Trophoblast cell (in vitro differentiated cells and primary cell): Measurements from ENCODE around the gene KRTAP2-4.

Experiments used
- DNase-seq, 2 donors: peaks; one replicate each; pipeline ENCODE4 v3.0.0-alpha.2; 2016
- H2AFZ ChIP-seq: 2 replicates; pipeline ENCODE4 v1.6.1; 2013; ENCODE audit warnings: low read length, moderate library complexity, mild to moderate bottlenecking; ENCODE audit not compliant: insufficient read depth, poor library complexity
- H2AK5ac ChIP-seq: 2 replicates; pipeline ENCODE4 v1.6.1; 2013; ENCODE audit warnings: mild to moderate bottlenecking, low read length
- H2BK120ac ChIP-seq: 2 replicates; pipeline ENCODE4 v1.6.1; 2013; ENCODE audit warnings: low read length, mild to moderate bottlenecking, moderate library complexity; ENCODE audit not compliant: insufficient read depth, poor library complexity
- H2BK12ac ChIP-seq: 2 replicates; pipeline ENCODE4 v1.6.1; 2013; ENCODE audit warnings: mild to moderate bottlenecking, low read length, moderate library complexity
- H2BK5ac ChIP-seq: 2 replicates; pipeline ENCODE4 v1.6.1; 2013; ENCODE audit warnings: low read length, low read depth, moderate library complexity, mild to moderate bottlenecking; ENCODE audit not compliant: poor library complexity
- H3K14ac ChIP-seq: 2 replicates; pipeline ENCODE4 v1.6.1; 2013; ENCODE audit warnings: mild to moderate bottlenecking, low read length
- H3K18ac ChIP-seq: 2 replicates; pipeline ENCODE4 v1.6.1; 2013; ENCODE audit warnings: mild to moderate bottlenecking, low read length
- H3K23ac ChIP-seq: 2 replicates; pipeline ENCODE4 v1.6.1; 2013; ENCODE audit warnings: low read length
- H3K27ac ChIP-seq: 2 replicates; pipeline ENCODE4 v1.5.1; 2013; ENCODE audit warnings: low read depth, mild to moderate bottlenecking, inconsistent platforms, low read length, moderate library complexity
- H3K27me3 ChIP-seq: 2 replicates; pipeline ENCODE4 v1.6.1; 2013; ENCODE audit warnings: inconsistent platforms, mild to moderate bottlenecking, low read length, moderate library complexity; ENCODE audit not compliant: insufficient read depth
- H3K36me3 ChIP-seq, 2 experiments: 1 replicate in 1 of 2; 2 replicates in 1 of 2; pipeline ENCODE4 v1.6.1; 2013; ENCODE audit warnings: low read length in 2 of 2, mild to moderate bottlenecking in 2 of 2, moderate library complexity in 1 of 2; ENCODE audit not compliant: insufficient read depth in 2 of 2, control insufficient read depth in 1 of 2
- H3K4ac ChIP-seq: 2 replicates; pipeline ENCODE4 v1.6.1; 2013; ENCODE audit warnings: low read depth, mild to moderate bottlenecking, low read length, moderate library complexity
- H3K4me1 ChIP-seq, 2 experiments: 1 replicate in 1 of 2; 2 replicates in 1 of 2; pipeline ENCODE4 v1.6.1; 2013; ENCODE audit warnings: low read length in 2 of 2, mild to moderate bottlenecking in 2 of 2, moderate library complexity in 1 of 2; ENCODE audit not compliant: insufficient read depth in 2 of 2, control insufficient read depth in 1 of 2
- H3K4me2 ChIP-seq: 2 replicates; pipeline ENCODE4 v1.6.1; 2013; ENCODE audit warnings: inconsistent platforms, mild to moderate bottlenecking, low read length, moderate library complexity
- H3K4me3 ChIP-seq: 2 replicates; pipeline ENCODE4 v1.5.1; 2013; ENCODE audit warnings: mild to moderate bottlenecking, low read depth, low read length, inconsistent platforms
- H3K79me1 ChIP-seq: one replicate; pipeline ENCODE4 v1.6.1; 2013; ENCODE audit warnings: low read length
- H3K79me2 ChIP-seq: 2 replicates; pipeline ENCODE4 v1.6.1; 2013; ENCODE audit warnings: low read length, mild to moderate bottlenecking; ENCODE audit not compliant: control insufficient read depth, insufficient read depth, poor library complexity
- H3K9ac ChIP-seq: 2 replicates; pipeline ENCODE4 v1.6.1; 2013; ENCODE audit warnings: mild to moderate bottlenecking, low read length
- H3K9me3 ChIP-seq: 2 replicates; pipeline ENCODE4 v1.6.1; 2013; ENCODE audit warnings: low read depth, mild to moderate bottlenecking, control low read depth, inconsistent platforms, low read length; ENCODE audit not compliant: insufficient read depth
- H4K12ac ChIP-seq: 2 replicates; pipeline ENCODE4 v1.6.1; 2013; ENCODE audit warnings: low read depth, mild to moderate bottlenecking, low read length, moderate library complexity
- H4K8ac ChIP-seq: 2 replicates; pipeline ENCODE4 v1.6.1; 2013; ENCODE audit warnings: low read depth, mild to moderate bottlenecking, low read length, moderate library complexity
- H4K91ac ChIP-seq: one replicate; pipeline ENCODE4 v1.6.1; 2013; ENCODE audit warnings: low read depth, mild to moderate bottlenecking, low read length, moderate library complexity
- WGBS: extraction: QIAGEN DNeasy Blood & Tissue Kit; methylation state at CpG from one replicate; pipeline ENCODE4 v1.1.7; 2013; ENCODE audit warnings: missing lambda C conversion rate; ENCODE audit not compliant: insufficient read length, insufficient coverage; ENCODE audit errors: extremely low coverage; 5-methylcytosine and 5-hydroxymethylcytosine counted together

Gene KRTAP2-4

GRCh38 chr17:41076788-41077187 lies 11.1 kb upstream of the KRTAP2-4 start:
- Histone ChIP-seq H3K14ac (no peak overlapping the region), H2AK5ac (no peak overlapping the region), H4K8ac (no peak overlapping the region), H3K4me3 (no peak overlapping the region), H3K79me2 (no peaks in the 10 kb centered on the region), H3K27me3 (no peaks in the 10 kb centered on the region), H3K36me3 (no peaks in the 10 kb centered on the region), H2BK12ac (no peak overlapping the region), H4K12ac (no peak overlapping the region), H3K27ac (no peak overlapping the region), H2BK120ac (no peak overlapping the region), H3K4me1 (no peaks in the 10 kb centered on the region), H4K91ac (no peak overlapping the region), H3K4me2 (no peak overlapping the region), H2BK5ac (no peak overlapping the region), H3K9ac (no peak overlapping the region), H3K23ac (no peak overlapping the region), H2AFZ (no peak overlapping the region), H3K18ac (no peak overlapping the region), H3K9me3 (no peaks in the 10 kb centered on the region), H3K79me1 (no peaks in the 10 kb centered on the region), H3K4ac (no peak overlapping the region)
- no peak for DNase-seq

GRCh38 chr17:41073676-41074075 lies 8.0 kb upstream of the KRTAP2-4 start:
- H3K79me2 ChIP-seq, result no peaks in the 10 kb centered on the region
- H4K8ac ChIP-seq, result no peak overlapping the region

GRCh38 chr17:41071606-41072360 lies 6.1 kb upstream of the KRTAP2-4 start:
- H2BK120ac ChIP-seq, result no peak overlapping the region
- WGBS, result no CpG with 5 or more reads among the region's 5 CpGs
- no peak overlapping the region for H3K4me2 ChIP-seq
- H3K9ac ChIP-seq, result no peak overlapping the region
- DNase-seq, result no peak
- no peak overlapping the region for H3K14ac ChIP-seq
- H3K79me1 ChIP-seq, result no peaks in the 10 kb centered on the region
- no peak overlapping the region for H2AK5ac ChIP-seq
- H2AFZ ChIP-seq, result no peak overlapping the region
- H3K4ac ChIP-seq, result no peak overlapping the region
- no peaks in the 10 kb centered on the region for H3K79me2 ChIP-seq
- no peaks in the 10 kb centered on the region for H3K9me3 ChIP-seq
- no peaks in the 10 kb centered on the region for H3K27me3 ChIP-seq
- no peak overlapping the region for H3K27ac ChIP-seq
- no peak overlapping the region for H2BK5ac ChIP-seq
- no peak overlapping the region for H3K23ac ChIP-seq
- H4K8ac ChIP-seq, result no peak overlapping the region
- no peak overlapping the region for H3K4me3 ChIP-seq
- no peak overlapping the region for H3K18ac ChIP-seq
- H4K91ac ChIP-seq, result no peak overlapping the region
- no peaks in the 10 kb centered on the region for H3K36me3 ChIP-seq
- H3K4me1 ChIP-seq, result no peaks in the 10 kb centered on the region
- H2BK12ac ChIP-seq, result no peak overlapping the region
- H4K12ac ChIP-seq, result no peak overlapping the region

More at GRCh38 chr17:41073676-41074075, 8.0 kb upstream of the KRTAP2-4 start:
- Histone ChIP-seq H3K9ac (no peak overlapping the region), H4K91ac (no peak overlapping the region), H4K12ac (no peak overlapping the region), H3K4me3 (no peak overlapping the region), H2BK120ac (no peak overlapping the region), H2BK5ac (no peak overlapping the region), H2AK5ac (no peak overlapping the region), H3K4me2 (no peak overlapping the region), H3K18ac (no peak overlapping the region), H3K4ac (no peak overlapping the region), H3K36me3 (no peaks in the 10 kb centered on the region), H3K9me3 (no peaks in the 10 kb centered on the region), H3K79me1 (no peaks in the 10 kb centered on the region), H3K23ac (no peak overlapping the region), H3K14ac (no peak overlapping the region), H2AFZ (no peak overlapping the region), H3K27ac (no peak overlapping the region), H3K4me1 (no peaks in the 10 kb centered on the region), H2BK12ac (no peak overlapping the region), H3K27me3 (no peaks in the 10 kb centered on the region)
- no CpG with 5 or more reads among the region's 2 CpGs for WGBS
- no peak for DNase-seq

- H3K23ac ChIP-seq, result no peak overlapping the region
- no peak overlapping the region for H4K91ac ChIP-seq
- H3K18ac ChIP-seq, result no peak overlapping the region
- no peak overlapping the region for H2AK5ac ChIP-seq
- H3K4me3 ChIP-seq, result no peak overlapping the region
- no CpG with 5 or more reads among the region's 3 CpGs for WGBS
- no peak overlapping the region for H3K9ac ChIP-seq
- H4K12ac ChIP-seq, result no peak overlapping the region
- no peak overlapping the region for H3K4me2 ChIP-seq
- DNase-seq, result no peak
- no peak overlapping the region for H3K4ac ChIP-seq
- no peaks in the 10 kb centered on the region for H3K79me1 ChIP-seq
- H2BK120ac ChIP-seq, result no peak overlapping the region
- no peak overlapping the region for H4K8ac ChIP-seq
- no peaks in the 10 kb centered on the region for H3K79me2 ChIP-seq
- H3K27me3 ChIP-seq, result no peaks in the 10 kb centered on the region
- H2AFZ ChIP-seq, result no peak overlapping the region
- no peaks in the 10 kb centered on the region for H3K36me3 ChIP-seq
- H3K27ac ChIP-seq, result no peak overlapping the region
- H3K9me3 ChIP-seq, result no peaks in the 10 kb centered on the region
- no peak overlapping the region for H3K14ac ChIP-seq
- no peaks in the 10 kb centered on the region for H3K4me1 ChIP-seq
- H2BK12ac ChIP-seq, result no peak overlapping the region
- H2BK5ac ChIP-seq, result no peak overlapping the region
Measured at GRCh38 chr17:41069031-41069430, 3.4 kb upstream of the KRTAP2-4 start.
